ENCODE results near the gene CEBPG. TPM values are rescaled to one million over a fixed set of nuclear protein-coding genes. Genes with fewer than 3 reads are reported as not detected.

CEBPG gene
- total and polyA plus RNA-seq, 2 donors (not counting 1 experiment from before 2014, with no cell fraction given), result 12.5 to 24.2 TPM

- Histone ChIP-seq H3K27ac (ENCODE audit: low read length in 2 of 2) (no peak overlapping the region), H3K4me2 (replicated peaks; ENCODE audit: low read depth, low read length, poor library complexity, severe bottlenecking) (no peak overlapping the region), H3K9me3 (ENCODE audit: control extremely low read depth in 1 of 3, control insufficient read depth in 2 of 3, insufficient read depth in 1 of 3, low read length in 2 of 3) (no peaks in the 10 kb centered on the region), H3K4me1 (ENCODE audit: control insufficient read depth in 2 of 2, insufficient read depth in 2 of 2, low read length in 2 of 2) (peaks cover 18 to 20% of the 10 kb centered on the region in 2 donors), H4K20me1 (ENCODE audit: control insufficient read depth, insufficient read depth, low read length, poor library complexity, severe bottlenecking) (peaks cover 74% of the 10 kb centered on the region), H3K36me3 (replicated peaks in 1 of 2; ENCODE audit: control extremely low read depth in 1 of 2, control insufficient read depth in 1 of 2, extremely low read depth in 1 of 2, insufficient read depth in 2 of 2, low read length in 1 of 2) (peaks cover 0 to 11% of the 10 kb centered on the region in 2 experiments), H3K79me2 (ENCODE audit: control insufficient read depth, insufficient read depth, low read length) (peaks cover 79% of the 10 kb centered on the region), H2AFZ (ENCODE audit: insufficient read depth, low read depth, low read length, poor library complexity, severe bottlenecking) (no peak overlapping the region), H3K9ac (ENCODE audit: low read length) (no peak overlapping the region), H3K27me3 (replicated peaks in 1 of 4; ENCODE audit: control extremely low read depth in 1 of 4, control insufficient read depth in 3 of 4, insufficient read depth in 4 of 4, low read length in 3 of 4) (no peaks in the 10 kb centered on the region), H3K4me3 (ENCODE audit: control extremely low read depth in 1 of 5, extremely low read depth in 1 of 5, insufficient read depth in 1 of 5, low read depth in 2 of 5, low read length in 4 of 5) (no peak overlapping the region)
- Mint-ChIP-seq H3K9me3 (ENCODE audit: insufficient read depth) (no peaks in the 10 kb centered on the region), H3K4me1 (peaks cover 52% of the 10 kb centered on the region), H3K27me3 (no peaks in the 10 kb centered on the region), H3K27ac (no peak overlapping the region), H3K4me3 (no peak overlapping the region)
- CTCF ChIA-PET, result interaction anchor here (1.0 to 1.1 kb wide), 2 partner anchors 30 to 39 kb away, joined by 3 read pairs; no protein-coding TSS in a partner anchor
- intact Hi-C loops (cut with micrococcal nuclease), result no loop called here
- WGBS (ENCODE audit: insufficient coverage), result 100% methylated on average over 1 of the region's 7 CpGs
- ATAC-seq (ENCODE audit: low read depth) (no peak), DNase-seq (no peak)
- TF ChIP-seq CTCF (IDR thresholded peaks at IDR 0.05) (no peak), EZH2 (IDR thresholded peaks at IDR 0.05; ENCODE audit: borderline replicate concordance, insufficient read depth, low read depth, low read length, poor library complexity, severe bottlenecking) (no peak)
- POLR2A ChIA-PET, result no interaction called here
Measured at GRCh38 chr19:33376941-33377557, 3.5 kb downstream of the CEBPG start.

Data from B cell (primary cell).